ENCODE results near the gene LHFPL2.

Gene LHFPL2

GRCh38 chr5:78527054-78527859 is 121.3 kb downstream of the LHFPL2 start:
- no peak for TF ChIP-seq CTCF (IDR thresholded peaks at IDR 0.05; ENCODE audit: low read depth, low read length, missing control alignments)
- H3K4me3 ChIP-seq (ENCODE audit: low read depth, low read length), result no peak overlapping the region
- DNase-seq (ENCODE audit: low read depth), result no peak

GRCh38 chr5:78526049-78526525 is 122.5 kb downstream of the LHFPL2 start:
- no peak overlapping the region for H3K4me3 ChIP-seq (ENCODE audit: low read depth, low read length)
- TF ChIP-seq CTCF (IDR thresholded peaks at IDR 0.05; ENCODE audit: low read depth, low read length, missing control alignments), result no peak

GRCh38 chr5:78523314-78524193 is 125.0 kb downstream of the LHFPL2 start:
- H3K4me3 ChIP-seq (ENCODE audit: low read depth, low read length), result no peak overlapping the region
- DNase-seq (ENCODE audit: low read depth), result no peak
- TF ChIP-seq CTCF (IDR thresholded peaks at IDR 0.05; ENCODE audit: low read depth, low read length, missing control alignments), result no peak

More at GRCh38 chr5:78526049-78526525, 122.5 kb downstream of the LHFPL2 start:
- no peak for DNase-seq (ENCODE audit: low read depth)

GRCh38 chr5:78522476-78523260 is 125.9 kb downstream of the LHFPL2 start:
- H3K4me3 ChIP-seq (ENCODE audit: low read depth, low read length), result no peak overlapping the region
- DNase-seq (ENCODE audit: low read depth), result no peak
- no peak for TF ChIP-seq CTCF (IDR thresholded peaks at IDR 0.05; ENCODE audit: low read depth, low read length, missing control alignments)

- no peak for DNase-seq (ENCODE audit: low read depth)
- no peak for TF ChIP-seq CTCF (IDR thresholded peaks at IDR 0.05; ENCODE audit: low read depth, low read length, missing control alignments)
- H3K4me3 ChIP-seq (ENCODE audit: low read depth, low read length), result no peak overlapping the region
These were observed 127.1 kb downstream of the LHFPL2 start for GRCh38 chr5:78521455-78521854.

GRCh38 chr5:78519198-78519941 is 129.2 kb downstream of the LHFPL2 start:
- H3K4me3 ChIP-seq (ENCODE audit: low read depth, low read length), result no peak overlapping the region
- no peak for DNase-seq (ENCODE audit: low read depth)
- TF ChIP-seq CTCF (IDR thresholded peaks at IDR 0.05; ENCODE audit: low read depth, low read length, missing control alignments), result no peak

Measured in GM12864 (cell line).